Measurements from ENCODE around the gene PIEZO1. TPM values are rescaled to one million over a fixed set of nuclear protein-coding genes. Genes with fewer than 3 reads are reported as not detected.

PIEZO1 gene
- total RNA-seq, 2 donors from 2014 or later: 84.1 to 97.0 TPM

GRCh38 chr16:88780142-88781062 lies 4.6 kb downstream of the PIEZO1 start:
- Histone ChIP-seq H3K27ac (ENCODE audit: low read depth, low read length) (no peak overlapping the region), H3K36me3 (ENCODE audit: control insufficient read depth, insufficient read depth, low read length) (no peaks in the 10 kb centered on the region), H3K9ac (ENCODE audit: extremely low read depth, low read length, poor library complexity, severe bottlenecking) (no peak overlapping the region), H3K27me3 (ENCODE audit: control insufficient read depth, insufficient read depth, low read length, poor library complexity, severe bottlenecking) (no peaks in the 10 kb centered on the region), H3K4me1 (ENCODE audit: control insufficient read depth, insufficient read depth, low read length) (peaks cover 16% of the 10 kb centered on the region), H3K9me3 (ENCODE audit: control insufficient read depth, low read length) (no peaks in the 10 kb centered on the region), H3K4me3 (ENCODE audit: low read length) (no peak overlapping the region)
- DNase-seq: no peak
- Mint-ChIP-seq H3K36me3 (ENCODE audit: low read depth) (no peaks in the 10 kb centered on the region), H3K4me3 (no peak overlapping the region), H3K27me3 (ENCODE audit: insufficient read depth) (no peaks in the 10 kb centered on the region), H3K9me3 (no peaks in the 10 kb centered on the region), H3K4me1 (peaks cover 23% of the 10 kb centered on the region), H3K27ac (no peak overlapping the region)
- TF ChIP-seq CTCF (conservative IDR thresholded peaks at IDR 0.05): no peak
- 86 to 88% methylated on average over 9 to 13 of the region's 13 CpGs for WGBS, 2 experiments (ENCODE audit: insufficient coverage in 1 of 2, insufficient read length in 1 of 2)

GRCh38 chr16:88779406-88780141 lies 5.4 kb downstream of the PIEZO1 start:
- H3K9me3 Mint-ChIP-seq: no peaks in the 10 kb centered on the region
- no peak overlapping the region for H3K4me3 ChIP-seq (ENCODE audit: low read length)
- peaks cover 16% of the 10 kb centered on the region for H3K4me1 ChIP-seq (ENCODE audit: control insufficient read depth, insufficient read depth, low read length)
- WGBS, 2 experiments (ENCODE audit: insufficient coverage in 1 of 2, insufficient read length in 1 of 2): 80 to 89% methylated on average over 15 to 34 of the region's 34 CpGs
- no peak overlapping the region for H3K4me3 Mint-ChIP-seq
- H3K9ac ChIP-seq (ENCODE audit: extremely low read depth, low read length, poor library complexity, severe bottlenecking): no peak overlapping the region
- H3K36me3 ChIP-seq (ENCODE audit: control insufficient read depth, insufficient read depth, low read length): no peaks in the 10 kb centered on the region
- no peaks in the 10 kb centered on the region for H3K27me3 Mint-ChIP-seq (ENCODE audit: insufficient read depth)
- no peak for DNase-seq
- H3K4me1 Mint-ChIP-seq: peaks cover 23% of the 10 kb centered on the region
- no peaks in the 10 kb centered on the region for H3K36me3 Mint-ChIP-seq (ENCODE audit: low read depth)
- H3K27ac ChIP-seq (ENCODE audit: low read depth, low read length): no peak overlapping the region
- no peak for TF ChIP-seq CTCF (conservative IDR thresholded peaks at IDR 0.05)
- no peaks in the 10 kb centered on the region for H3K27me3 ChIP-seq (ENCODE audit: control insufficient read depth, insufficient read depth, low read length, poor library complexity, severe bottlenecking)
- H3K27ac Mint-ChIP-seq: no peak overlapping the region
- H3K9me3 ChIP-seq (ENCODE audit: control insufficient read depth, low read length): no peaks in the 10 kb centered on the region

GRCh38 chr16:88778541-88779065 lies 6.4 kb downstream of the PIEZO1 start:
- H3K27me3 Mint-ChIP-seq (ENCODE audit: insufficient read depth): no peaks in the 10 kb centered on the region
- no peak overlapping the region for H3K4me3 ChIP-seq (ENCODE audit: low read length)
- no peaks in the 10 kb centered on the region for H3K27me3 ChIP-seq (ENCODE audit: control insufficient read depth, insufficient read depth, low read length, poor library complexity, severe bottlenecking)
- peaks cover 14% of the 10 kb centered on the region for H3K4me1 ChIP-seq (ENCODE audit: control insufficient read depth, insufficient read depth, low read length)
- no peak for DNase-seq
- TF ChIP-seq CTCF (conservative IDR thresholded peaks at IDR 0.05): no peak
- H3K4me1 Mint-ChIP-seq: peaks cover 27% of the 10 kb centered on the region
- H3K4me3 Mint-ChIP-seq: no peak overlapping the region
- no peak overlapping the region for H3K27ac Mint-ChIP-seq
- H3K36me3 ChIP-seq (ENCODE audit: control insufficient read depth, insufficient read depth, low read length): no peaks in the 10 kb centered on the region
- no peak overlapping the region for H3K9ac ChIP-seq (ENCODE audit: extremely low read depth, low read length, poor library complexity, severe bottlenecking)
- WGBS, 2 experiments (ENCODE audit: insufficient coverage in 1 of 2, insufficient read length in 1 of 2): 91 to 95% methylated on average over 19 to 30 of the region's 30 CpGs
- no peaks in the 10 kb centered on the region for H3K9me3 Mint-ChIP-seq
- no peaks in the 10 kb centered on the region for H3K36me3 Mint-ChIP-seq (ENCODE audit: low read depth)
- no peak overlapping the region for H3K27ac ChIP-seq (ENCODE audit: low read depth, low read length)
- H3K9me3 ChIP-seq (ENCODE audit: control insufficient read depth, low read length): no peaks in the 10 kb centered on the region

All from endodermal cell (in vitro differentiated cells).